Left lung (tissue), 10 donors: ENCODE measurements around the gene SLC32A1. TPM values are rescaled to one million over a fixed set of nuclear protein-coding genes. Genes with fewer than 3 reads are reported as not detected.

Source experiments
- ATAC-seq: fragments of 200-7000 bp; cut with Tn5 transposase; one replicate; pipeline ENCODE4 v1.9.1; 2020; ENCODE audit warnings: moderate library complexity
- DNase-seq, 4 donors: peaks; one replicate each; pipeline ENCODE4 v3.0.0-alpha.2; 2013 to 2020
- H3K27ac ChIP-seq, 2 donors: fragments of 200-600 bp; sonication (generic) in 1 of 2; one replicate each; pipeline versions ENCODE4 v1.5.0 to v1.8.0; 2020 to 2021
- H3K27me3 ChIP-seq, 2 donors: fragments of 200-600 bp; sonication (generic) in 1 of 2; one replicate each; pipeline versions ENCODE4 v1.5.0 to v1.8.0; 2020 to 2021
- H3K36me3 ChIP-seq, 2 donors: fragments of 200-600 bp; sonication (generic) in 1 of 2; one replicate each; pipeline versions ENCODE4 v1.5.0 to v1.8.0; 2020 to 2021
- H3K4me1 ChIP-seq, 2 donors: fragments of 200-600 bp; one replicate each; pipeline ENCODE4 v1.8.0; 2021
- H3K4me3 ChIP-seq, 2 donors: fragments of 200-600 bp; sonication (generic) in 1 of 2; one replicate each; pipeline versions ENCODE4 v1.5.0 to v1.8.0; 2020 to 2021; ENCODE audit warnings: mild to moderate bottlenecking in 1 of 2
- H3K9me3 ChIP-seq, 2 donors: fragments of 200-600 bp; sonication (generic) in 1 of 2; one replicate each; pipeline versions ENCODE4 v1.5.0 to v1.8.0; 2020 to 2021
- intact Hi-C, 2 donors: fragments of 100-400 bp; cut with DNase I; formaldehyde crosslinking; loops; one replicate each; pipeline versions ENCODE4 v1.11.2 to v1.14.2; 2022
- polyA plus RNA-seq, 6 donors: library from polyadenylated mRNA; unstranded; fragments of 120-200 nt; gene quantifications; one replicate each; pipeline ENCODE4 v1.2.1, GENCODE V29; 2013; ENCODE audit not compliant: insufficient read length in 6 of 6
- total RNA-seq, 2 donors: library from RNA; stranded (reverse); fragmentation: NEBNext Ultra II Directional; extraction: Animal tissue kit (Norgen Biotek cat#: 25700); gene quantifications; one replicate each; pipeline ENCODE4 v1.2.1, GENCODE V29; 2021
- TF ChIP-seq, protein P1 (sequence below), 2 donors: fragments of 200-600 bp; sonication (generic) in 1 of 2; IDR thresholded peaks; one replicate each; pipeline versions ENCODE4 v1.5.0 to v1.8.0; 2021; ENCODE audit warnings: antibody characterized with exemption in 2 of 2
- donor health status: DM: no; HTN: yes; CAD: no.
- donor health status: DM: no; HTN: no; CAD: no.

Gene SLC32A1
- total and polyA plus RNA-seq, 8 donors = not detected

DNA sequence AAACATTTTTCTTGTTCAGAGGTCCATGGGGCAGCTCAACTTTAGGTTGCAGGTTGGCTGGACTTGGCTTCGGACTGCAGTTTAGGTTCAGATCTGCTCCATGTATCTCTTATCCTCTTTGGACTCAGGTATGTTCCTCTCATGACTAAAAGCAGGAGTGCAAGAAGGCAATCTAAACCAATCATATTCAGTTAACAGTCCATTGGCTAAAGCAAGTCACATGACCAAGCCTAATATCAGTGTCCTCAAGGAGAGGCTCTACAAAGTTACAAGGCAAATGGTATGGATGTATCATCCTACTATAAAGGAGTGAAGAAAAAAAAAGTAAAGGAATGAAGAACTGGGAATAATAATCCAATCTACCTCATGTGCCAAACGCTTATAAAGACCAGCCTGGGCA, 21.5 kb downstream of the SLC32A1 start:
- intact Hi-C loops = no loop called here
- Histone ChIP-seq H3K27me3 (peaks cover 1 to 29% of the 10 kb centered on the region in 2 donors), H3K27ac (no peak overlapping the region), H3K9me3 (no peaks in the 10 kb centered on the region), H3K36me3 (peaks cover 0 to 4% of the 10 kb centered on the region in 2 donors), H3K4me3 (no peak overlapping the region), H3K4me1 (peaks cover 0 to 20% of the 10 kb centered on the region in 2 donors)
- ATAC-seq (no peak), DNase-seq (no peak)
- TF ChIP-seq, protein P1, sequence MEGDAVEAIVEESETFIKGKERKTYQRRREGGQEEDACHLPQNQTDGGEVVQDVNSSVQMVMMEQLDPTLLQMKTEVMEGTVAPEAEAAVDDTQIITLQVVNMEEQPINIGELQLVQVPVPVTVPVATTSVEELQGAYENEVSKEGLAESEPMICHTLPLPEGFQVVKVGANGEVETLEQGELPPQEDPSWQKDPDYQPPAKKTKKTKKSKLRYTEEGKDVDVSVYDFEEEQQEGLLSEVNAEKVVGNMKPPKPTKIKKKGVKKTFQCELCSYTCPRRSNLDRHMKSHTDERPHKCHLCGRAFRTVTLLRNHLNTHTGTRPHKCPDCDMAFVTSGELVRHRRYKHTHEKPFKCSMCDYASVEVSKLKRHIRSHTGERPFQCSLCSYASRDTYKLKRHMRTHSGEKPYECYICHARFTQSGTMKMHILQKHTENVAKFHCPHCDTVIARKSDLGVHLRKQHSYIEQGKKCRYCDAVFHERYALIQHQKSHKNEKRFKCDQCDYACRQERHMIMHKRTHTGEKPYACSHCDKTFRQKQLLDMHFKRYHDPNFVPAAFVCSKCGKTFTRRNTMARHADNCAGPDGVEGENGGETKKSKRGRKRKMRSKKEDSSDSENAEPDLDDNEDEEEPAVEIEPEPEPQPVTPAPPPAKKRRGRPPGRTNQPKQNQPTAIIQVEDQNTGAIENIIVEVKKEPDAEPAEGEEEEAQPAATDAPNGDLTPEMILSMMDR (IDR thresholded peaks at IDR 0.05) = no peak

DNA sequence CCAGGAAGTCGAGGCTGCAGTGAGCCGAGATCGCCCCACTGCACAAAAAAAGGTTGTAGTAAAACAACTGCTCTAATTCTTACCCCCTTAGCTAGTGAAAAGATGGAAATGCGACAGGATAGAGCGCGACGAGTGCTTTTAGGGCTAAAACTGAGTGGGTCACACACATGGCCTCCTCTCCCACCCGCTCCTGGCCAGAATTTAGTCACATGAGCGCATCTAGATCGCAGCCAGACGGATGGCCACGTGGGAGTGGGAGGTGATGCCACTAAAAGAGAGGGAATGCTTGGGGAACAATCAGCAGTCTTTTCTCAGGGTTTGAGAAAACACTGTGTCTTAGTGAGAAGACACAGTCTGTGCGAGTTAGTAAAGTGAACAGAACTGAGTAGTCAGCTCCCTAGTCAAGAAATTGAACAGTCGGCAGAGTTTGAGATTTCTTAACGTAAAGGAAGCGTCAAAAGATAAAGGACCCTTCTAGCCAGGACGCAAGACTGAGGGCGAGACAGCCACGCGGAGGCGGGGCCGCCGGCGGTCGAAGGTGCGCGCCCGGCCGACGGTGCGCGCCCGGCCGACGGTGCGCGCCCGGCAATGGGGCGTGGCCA, 23.3 kb downstream of the SLC32A1 start:
- ATAC-seq = no peak
- intact Hi-C loops = no loop called here
- TF ChIP-seq, protein P1 (IDR thresholded peaks at IDR 0.05) = no peak
- Histone ChIP-seq H3K27ac (peak overlapping the region in 1 of 2 donors; percentile 85), H3K27me3 (peaks cover 0 to 13% of the 10 kb centered on the region in 2 donors), H3K9me3 (no peaks in the 10 kb centered on the region), H3K4me3 (peak overlapping the region; percentile 95 to 96), H3K4me1 (peaks cover 0 to 20% of the 10 kb centered on the region in 2 donors), H3K36me3 (peaks cover 0 to 13% of the 10 kb centered on the region in 2 donors)
- DNase-seq = no peak

DNA sequence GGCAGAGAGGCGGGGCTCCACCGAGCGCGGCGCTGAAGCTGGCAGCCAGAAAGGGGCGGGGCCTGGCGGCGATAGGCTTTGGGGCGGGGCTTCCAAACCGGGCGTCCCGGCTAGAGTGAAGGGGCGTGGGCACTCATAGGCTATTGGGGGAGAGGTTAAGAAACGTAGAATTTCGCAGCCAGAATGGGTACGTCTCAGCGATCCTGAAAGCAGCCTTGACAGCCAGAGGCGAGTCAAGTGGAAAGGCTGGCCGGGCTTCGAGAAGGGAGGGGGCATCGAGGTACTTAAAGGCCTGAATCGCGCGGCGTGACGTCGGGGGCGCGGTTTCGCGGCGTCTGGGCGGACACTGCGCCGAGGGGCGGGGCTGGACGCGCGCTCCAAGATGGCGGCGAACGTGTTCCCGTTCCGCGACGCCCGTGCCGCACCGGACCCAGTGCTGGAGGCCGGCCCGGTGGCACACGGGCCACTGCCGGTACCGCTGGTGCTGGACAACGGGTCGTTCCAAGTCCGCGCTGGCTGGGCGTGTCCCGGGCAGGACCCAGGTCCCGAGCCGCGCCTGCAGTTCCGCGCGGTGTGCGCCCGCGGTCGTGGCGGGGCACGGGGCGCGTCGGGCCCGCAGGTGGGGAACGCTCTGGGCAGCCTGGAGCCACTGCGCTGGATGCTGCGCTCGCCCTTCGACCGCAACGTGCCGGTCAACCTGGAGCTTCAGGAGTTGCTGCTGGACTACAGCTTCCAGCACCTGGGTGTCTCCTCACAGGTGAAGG, 24.0 kb downstream of the SLC32A1 start, which contains the start of gene ACTR5:
Gene ACTR5 (plus strand): TSS at position 364 of the 764 bp plus-strand sequence. CDS start 19 bp downstream, at position 383.
- Histone ChIP-seq H3K27ac (peak within 1 kb of the TSS; percentile 84 to 85), H3K27me3 (peaks cover 0 to 6% of the 10 kb centered on the region in 2 donors), H3K4me3 (peak within 1 kb of the TSS; percentile 95 to 96), H3K9me3 (no peaks in the 10 kb centered on the region), H3K36me3 (peaks cover 0 to 18% of the 10 kb centered on the region in 2 donors), H3K4me1 (peaks cover 0 to 20% of the 10 kb centered on the region in 2 donors)
- TF ChIP-seq, protein P1 (IDR thresholded peaks at IDR 0.05) = no peak
- intact Hi-C loops = no loop called here
- ATAC-seq (peak; percentile 98), DNase-seq (peak; percentile 90 to 99 (median 94))

DNA sequence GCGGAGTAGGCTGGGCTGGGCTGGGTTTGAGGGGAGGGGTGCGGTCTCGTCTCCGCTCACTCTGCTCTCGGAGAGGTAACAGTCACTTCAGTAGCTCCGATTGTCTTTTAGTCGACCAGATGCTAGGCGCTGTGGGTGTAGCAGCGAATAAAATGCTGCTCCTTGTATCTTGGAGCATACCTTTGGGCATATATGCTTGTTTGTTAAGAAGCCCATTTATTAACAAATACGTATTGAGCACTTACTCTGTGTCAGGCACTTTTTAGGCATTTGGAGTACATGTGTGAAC, 24.5 kb downstream of the SLC32A1 start:
- peaks cover 0 to 18% of the 10 kb centered on the region in 2 donors for H3K36me3 ChIP-seq
- peak overlapping the region; percentile 95 to 96 for H3K4me3 ChIP-seq
- H3K4me1 ChIP-seq = peaks cover 0 to 20% of the 10 kb centered on the region in 2 donors
- H3K9me3 ChIP-seq = no peaks in the 10 kb centered on the region
- DNase-seq = peak in 1 of 4 donors; percentile 63
- TF ChIP-seq, protein P1 (IDR thresholded peaks at IDR 0.05) = no peak
- H3K27me3 ChIP-seq = peaks cover 0 to under 1% of the 10 kb centered on the region in 2 donors
- ATAC-seq = peak; percentile 75
- H3K27ac ChIP-seq = peak overlapping the region; percentile 84 to 85
- intact Hi-C loops = no loop called here

DNA sequence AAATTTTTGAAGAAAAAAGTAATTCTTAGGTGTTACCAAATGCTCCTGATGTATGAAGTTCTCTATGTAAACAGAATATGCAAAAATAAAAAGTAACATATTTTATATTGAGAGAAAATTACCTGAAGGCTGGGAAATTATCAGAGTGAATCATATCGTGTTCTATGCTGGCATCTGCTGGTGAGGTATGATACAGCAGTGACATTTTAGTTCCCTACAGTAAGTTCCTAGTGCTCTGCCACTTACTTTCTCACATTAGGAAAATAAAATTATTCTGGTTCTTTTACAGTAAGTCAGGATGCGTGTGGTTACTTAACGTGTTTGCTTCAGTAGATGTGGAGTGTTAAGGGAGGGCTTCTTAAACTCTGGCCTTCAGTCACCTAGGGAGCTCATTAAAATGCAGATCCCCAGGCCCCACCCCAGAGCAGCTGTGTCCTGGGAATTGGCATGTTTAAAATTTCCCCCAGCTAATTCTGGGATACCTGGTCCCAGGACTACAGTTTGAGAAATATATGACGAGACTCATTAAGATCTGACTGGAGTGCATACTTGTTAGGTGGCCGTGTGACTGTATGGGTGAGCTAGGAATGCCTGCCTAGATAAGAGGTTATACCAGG, 27.2 kb downstream of the SLC32A1 start:
- DNase-seq = peak in 1 of 4 donors; percentile 31
- H3K27me3 ChIP-seq = no peaks in the 10 kb centered on the region
- no peak overlapping the region for H3K27ac ChIP-seq
- H3K36me3 ChIP-seq = peaks cover 0 to 44% of the 10 kb centered on the region in 2 donors
- intact Hi-C loops = no loop called here
- ATAC-seq = no peak
- H3K4me3 ChIP-seq = no peak overlapping the region
- no peaks in the 10 kb centered on the region for H3K9me3 ChIP-seq
- TF ChIP-seq, protein P1 (IDR thresholded peaks at IDR 0.05) = peak in 1 of 2 donors; percentile 48
- peaks cover 0 to 20% of the 10 kb centered on the region in 2 donors for H3K4me1 ChIP-seq
